K562 (cell line): Measurements from ENCODE around the gene CGN. TPM values are rescaled to one million over a fixed set of nuclear protein-coding genes. Genes with fewer than 3 reads are reported as not detected.

Experiments
- ATAC-seq: fragments of 200-7000 bp; cut with Tn5 transposase; 3 replicates; pipeline ENCODE4 v1.9.1; 2020; ENCODE audit warnings: moderate library complexity
- BruUV-seq: library from RNA; stranded (reverse); fragments of 400-500 nt; replicated peaks from 2 replicates; lab custom pipeline; 2021; lab: Mats Ljungman, UMichigan
- CTCF ChIA-PET: fragments of 300-600 bp; formaldehyde crosslinking; extraction: SDS; loops from one replicate; lab custom pipeline; 2021; ENCODE audit warnings: low intra/inter-chr PET ratio; lab: Yijun Ruan, JAX
- POLR2A ChIA-PET: fragments of 300-600, 350-650 bp; sonication (Branson Sonifier 250); formaldehyde crosslinking; extraction: SDS; loops from one replicate; lab custom pipeline; 2021; ENCODE audit warnings: antibody characterized with exemption, inconsistent platforms; lab: Yijun Ruan, JAX
- DNase-seq, 4 experiments: peaks; one replicate each; pipeline versions ENCODE4 v3.0.0 to v3.0.0-alpha.2; 2011 to 2018; ENCODE audit warnings: low spot score in 3 of 4, mixed read lengths in 3 of 4; ENCODE audit errors: extremely low read depth in 1 of 4
- FAIRE-seq: peaks from 2 replicates; lab custom pipeline; 2011; peaks lifted over from hg19 to GRCh38; lab: Jason Lieb, UNC
- H2AFZ ChIP-seq: 2 replicates; pipeline ENCODE4 v1.6.0; 2011; ENCODE audit warnings: low read depth, low read length, control low read depth, inconsistent platforms
- H3K27ac ChIP-seq: fragments of 200-600 bp; 3 replicates; pipeline ENCODE4 v1.8.0; 2011; ENCODE audit warnings: low read depth, mild to moderate bottlenecking, control low read depth, inconsistent platforms, low read length, moderate library complexity, mixed read lengths; ENCODE audit errors: extremely low read depth
- H3K27me3 ChIP-seq, 2 experiments: fragments of 300-600 bp in 1 of 2; 2 replicates in 1 of 2; 3 replicates in 1 of 2; pipeline versions ENCODE4 v1.6.0 to v1.8.0; 2011; ENCODE audit warnings: inconsistent platforms in 2 of 2, low read length in 2 of 2, mild to moderate bottlenecking in 1 of 2, mixed read lengths in 1 of 2, moderate library complexity in 1 of 2; ENCODE audit not compliant: control insufficient read depth in 2 of 2, insufficient read depth in 2 of 2
- H3K36me3 ChIP-seq: fragments of 300-600 bp; 3 replicates; pipeline ENCODE4 v1.8.0; 2011; ENCODE audit warnings: mild to moderate bottlenecking, low read length, inconsistent platforms; ENCODE audit not compliant: control insufficient read depth, insufficient read depth
- H3K4me1 ChIP-seq, 2 experiments: fragments of 200-600 bp in 1 of 2; replicated peaks in 1 of 2; 2 replicates in 1 of 2; 3 replicates in 1 of 2; pipeline versions ENCODE4 v1.5.1 to v1.8.0; 2011; ENCODE audit warnings: inconsistent platforms in 2 of 2, low read length in 2 of 2, mild to moderate bottlenecking in 1 of 2, mixed read lengths in 1 of 2, moderate library complexity in 1 of 2; ENCODE audit not compliant: control insufficient read depth in 2 of 2, insufficient read depth in 2 of 2
- H3K4me2 ChIP-seq: 2 replicates; pipeline ENCODE4 v1.6.1; 2011; ENCODE audit warnings: low read length, control low read depth, inconsistent platforms, mixed read lengths; ENCODE audit not compliant: insufficient read depth
- H3K4me3 ChIP-seq: fragments of 200-600 bp; sonication (generic), shearing (Covaris generic); 2 replicates; pipeline ENCODE4 v1.5.1; 2016; ENCODE audit warnings: control low read depth, inconsistent platforms
- H3K79me2 ChIP-seq: fragments of 200-600 bp; 3 replicates; pipeline ENCODE4 v1.8.0; 2011; ENCODE audit warnings: low read length, inconsistent platforms; ENCODE audit not compliant: control insufficient read depth, insufficient read depth
- H3K9ac ChIP-seq, 2 experiments: 2 replicates each; pipeline versions ENCODE4 v1.6.0 to v1.6.1; 2011; ENCODE audit warnings: low read depth in 2 of 2, low read length in 2 of 2, control low read depth in 1 of 2, inconsistent platforms in 1 of 2, mild to moderate bottlenecking in 1 of 2, mixed read lengths in 1 of 2; ENCODE audit not compliant: insufficient read depth in 1 of 2
- H3K9me1 ChIP-seq: one replicate; pipeline ENCODE4 v1.6.0; 2011; ENCODE audit warnings: inconsistent platforms, mild to moderate bottlenecking, low read length, moderate library complexity; ENCODE audit not compliant: control insufficient read depth, insufficient read depth
- H3K9me3 ChIP-seq: replicated peaks from 2 replicates; pipeline ENCODE4 v1.5.1; 2011; ENCODE audit warnings: low read depth, low read length, inconsistent platforms; ENCODE audit not compliant: control insufficient read depth, insufficient read depth
- H4K20me1 ChIP-seq: replicated peaks from 2 replicates; pipeline ENCODE4 v1.6.1; 2011; ENCODE audit warnings: low read length, inconsistent platforms, mixed read lengths; ENCODE audit not compliant: control insufficient read depth, insufficient read depth
- CEBPB ChIP-seq: fragments of 450-650 bp; IDR thresholded peaks from 2 replicates; pipeline ENCODE4 v1.6.1; 2016; ENCODE audit warnings: missing genetic modification characterization, missing compliant biosample characterization
- CREB3 ChIP-seq: fragments of 450-650 bp; conservative IDR thresholded peaks from 2 replicates; pipeline ENCODE4 v1.6.1; 2016; ENCODE audit warnings: missing genetic modification characterization, low read depth, mild to moderate bottlenecking, missing compliant biosample characterization, moderate library complexity
- HDAC8 ChIP-seq: fragments of 450-650 bp; IDR thresholded peaks from 2 replicates; pipeline ENCODE4 v1.6.1; 2016; ENCODE audit warnings: mild to moderate bottlenecking, missing genetic modification characterization, moderate library complexity, missing compliant biosample characterization
- IRF2 ChIP-seq: sonication (generic); formaldehyde crosslinking; IDR thresholded peaks from 2 replicates; pipeline ENCODE4 v1.8.1; 2022; ENCODE audit warnings: mild to moderate bottlenecking, missing genetic modification reagents
- KLF10 ChIP-seq: fragments of 250-450 bp; sonication (Bioruptor Pico); IDR thresholded peaks from 2 replicates; pipeline ENCODE4 v1.6.1; 2021; ENCODE audit warnings: matching md5 sums
- NCOA6 ChIP-seq: fragments of 450-650 bp; IDR thresholded peaks from 2 replicates; pipeline ENCODE4 v1.6.1; 2017; ENCODE audit warnings: mild to moderate bottlenecking
- PCBP2 ChIP-seq: fragments of 200-400 bp; formaldehyde crosslinking; IDR thresholded peaks from 2 replicates; pipeline ENCODE4 v1.6.1; 2018; ENCODE audit warnings: low read length, low read depth, mild to moderate bottlenecking, moderate library complexity; ENCODE audit not compliant: poor library complexity, severe bottlenecking
- RB1 ChIP-seq: fragments of 450-650 bp; IDR thresholded peaks from 2 replicates; pipeline ENCODE4 v1.6.1; 2017; ENCODE audit warnings: low read depth, mild to moderate bottlenecking
- RBM25 ChIP-seq: fragments of 200-400 bp; formaldehyde crosslinking; IDR thresholded peaks from 2 replicates; pipeline ENCODE4 v1.6.1; 2018; ENCODE audit warnings: low read length, low read depth, moderate library complexity; ENCODE audit not compliant: severe bottlenecking
- SNIP1 ChIP-seq: fragments of 450-650 bp; IDR thresholded peaks from 2 replicates; pipeline ENCODE4 v1.7.1; 2017; ENCODE audit warnings: low read depth, mild to moderate bottlenecking
- WHSC1 ChIP-seq: IDR thresholded peaks from one replicate; pipeline ENCODE4 v1.6.1; 2012; ENCODE audit warnings: low read length, control low read depth, inconsistent platforms
- ZNF140 ChIP-seq: fragments of 250-450 bp; sonication (Bioruptor Pico); IDR thresholded peaks from 2 replicates; pipeline ENCODE4 v1.8.0; 2021; ENCODE audit warnings: moderate library complexity, mild to moderate bottlenecking, inconsistent platforms
- ZNF384 ChIP-seq: IDR thresholded peaks from 2 replicates; pipeline ENCODE4 v1.6.1; 2012; ENCODE audit warnings: low read depth, low read length, improper control_type of control experiment
- ZNF586 ChIP-seq: fragments of 450-650 bp; formaldehyde crosslinking; conservative IDR thresholded peaks from 2 replicates; pipeline ENCODE4 v1.4.0; 2020; ENCODE audit warnings: mild to moderate bottlenecking, moderate library complexity
- ZNF699 ChIP-seq: fragments of 250-450 bp; sonication (Bioruptor Pico); IDR thresholded peaks from 2 replicates; pipeline ENCODE4 v1.8.0; 2021; ENCODE audit warnings: mild to moderate bottlenecking, moderate library complexity; ENCODE audit not compliant: insufficient replicate concordance
- WGBS: fragments of 100-300 bp; shearing (Covaris generic); methylation state at CpG from one replicate; pipeline ENCODE4 v1.1.6; 2016; ENCODE audit warnings: low coverage, mixed read lengths; ENCODE audit not compliant: insufficient coverage; ENCODE audit errors: missing lambda C conversion rate; 5-methylcytosine and 5-hydroxymethylcytosine counted together
- in situ Hi-C: fragments of 300-500 bp; cut with MboI; formaldehyde crosslinking; loops from 4 replicates; pipeline ENCODE4 v1.15.0; 2018; ENCODE audit warnings: inconsistent platforms, mixed read lengths
- intact Hi-C: fragments of 100-400 bp; cut with micrococcal nuclease; formaldehyde crosslinking; loops from 2 replicates; pipeline ENCODE4 v1.14.2; 2022
- polyA plus RNA-seq, 8 experiments: library from polyadenylated mRNA; depleted of rRNA in 4 of 8; stranded (reverse) in 5 of 8; unstranded in 3 of 8; fragments of >200 nt; fragmentation: Nextera tagmentation in 2 of 8; fragmentation: Illumina TruSeq in 1 of 8; extraction: Ambion mirVana in 2 of 8; extraction: Trizol in 1 of 8; gene quantifications; 2 replicates each; pipeline versions ENCODE4 v1.2.1 to v1.2.3, GENCODE V29; 2011 to 2014; ENCODE audit warnings: inconsistent platforms in 1 of 8, missing spikeins in 1 of 8
- total RNA-seq, 7 experiments: library from RNA; depleted of rRNA in 6 of 7; stranded (reverse); fragments of >200 nt in 6 of 7; fragmentation: Illumina TruSeq in 2 of 7; extraction: Trizol in 2 of 7; gene quantifications; 2 replicates each; pipeline versions ENCODE4 v1.2.1 to v1.2.3, GENCODE V29; 2011 to 2021; ENCODE audit warnings: low replicate concordance in 1 of 7
- TF ChIP-seq, protein P1 (sequence below): fragments of 450-650 bp; IDR thresholded peaks from 2 replicates; pipeline ENCODE4 v1.6.1; 2016; ENCODE audit warnings: antibody characterized with exemption

CGN gene
- total and polyA plus RNA-seq, 9 of the 15 experiments (the other 6 are each of a cell fraction or from before 2014, with no cell fraction given), result 0.03 to 1.4 (median 0.14) TPM; not detected in 2

GRCh38 chr1:151553659-151554058 lies 42.5 kb downstream of the CGN start:
- no peak for ATAC-seq

More at GRCh38 chr1:151553659-151554058, 42.5 kb downstream of the CGN start:
- DNase-seq, result no peak
- Histone ChIP-seq H3K79me2 (no peaks in the 10 kb centered on the region), H3K9me3 (no peaks in the 10 kb centered on the region), H3K4me2 (no peak overlapping the region), H3K9ac (no peak overlapping the region), H3K36me3 (no peaks in the 10 kb centered on the region), H3K27ac (no peak overlapping the region), H3K4me3 (no peak overlapping the region), H3K4me1 (peaks cover 0 to 1% of the 10 kb centered on the region in 2 experiments; a peak in 2 of 5 replicates), H3K9me1 (no peaks in the 10 kb centered on the region), H3K27me3 (peaks cover 15 to 18% of the 10 kb centered on the region in 2 experiments), H4K20me1 (no peaks in the 10 kb centered on the region), H2AFZ (no peak overlapping the region)
- no peak for TF ChIP-seq CREB3 (tag)
- no peak for TF ChIP-seq PCBP2
- no peak for TF ChIP-seq IRF2 (CRISPR knock-in tag)
- TF ChIP-seq ZNF586 (CRISPR knock-in tag), result no peak
- no peak for TF ChIP-seq WHSC1
- no peak for TF ChIP-seq NCOA6
- TF ChIP-seq ZNF140 (CRISPR knock-in tag), result no peak
- TF ChIP-seq, protein P1, sequence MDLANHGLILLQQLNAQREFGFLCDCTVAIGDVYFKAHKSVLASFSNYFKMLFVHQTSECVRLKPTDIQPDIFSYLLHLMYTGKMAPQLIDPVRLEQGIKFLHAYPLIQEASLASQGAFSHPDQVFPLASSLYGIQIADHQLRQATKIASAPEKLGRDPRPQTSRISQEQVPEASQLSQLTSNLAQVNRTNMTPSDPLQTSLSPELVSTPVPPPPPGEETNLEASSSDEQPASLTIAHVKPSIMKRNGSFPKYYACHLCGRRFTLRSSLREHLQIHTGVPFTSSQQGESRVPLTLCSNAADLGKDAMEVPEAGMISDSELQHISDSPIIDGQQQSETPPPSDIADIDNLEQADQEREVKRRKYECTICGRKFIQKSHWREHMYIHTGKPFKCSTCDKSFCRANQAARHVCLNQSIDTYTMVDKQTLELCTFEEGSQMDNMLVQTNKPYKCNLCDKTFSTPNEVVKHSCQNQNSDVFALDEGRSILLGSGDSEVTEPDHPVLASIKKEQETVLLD, result no peak
- no peak for TF ChIP-seq HDAC8 (tag)
- TF ChIP-seq ZNF699, result no peak
- no peak for TF ChIP-seq KLF10 (CRISPR knock-in tag)
- TF ChIP-seq SNIP1, result no peak
- TF ChIP-seq RBM25, result no peak
- no peak for TF ChIP-seq RB1
- no peak for TF ChIP-seq ZNF384
- TF ChIP-seq CEBPB (tag), result no peak
- intact Hi-C loops (no loop called here), in situ Hi-C loops (no loop called here)
- no TSS peak for BruUV-seq
- POLR2A ChIA-PET, result interaction anchor here (0.7 kb wide), 1 partner anchor 13 kb away, joined by 3 read pairs; no protein-coding TSS in a partner anchor
- CTCF ChIA-PET, result no interaction called here
- no peak for FAIRE-seq
- WGBS, result 33% methylated on average over 4 of the region's 4 CpGs
